WTC11 (cell line): Measurements from ENCODE around the gene TINAG. TPM values are rescaled to one million over a fixed set of nuclear protein-coding genes. Genes with fewer than 3 reads are reported as not detected.
"Not testable (repeated sequence)": the region's sequence is repeated elsewhere in the genome, so short reads cannot be mapped to it uniquely, and the experiment has no call there.

Source experiments
- ATAC-seq: fragments of 200-7000 bp; cut with Tn5 transposase; 2 replicates; pipeline ENCODE4 v1.10.0; 2021; ENCODE audit warnings: mild to moderate bottlenecking, moderate library complexity
- CTCF ChIA-PET: fragments of 300-600 bp; sonication (Branson Sonifier 250); formaldehyde crosslinking; loops from one replicate; lab custom pipeline; 2021; ENCODE audit warnings: antibody characterized with exemption; lab: Charles Lee
- POLR2A ChIA-PET: fragments of 350-600 bp; sonication (Branson Sonifier 250); formaldehyde crosslinking; loops from one replicate; lab custom pipeline; 2021; ENCODE audit warnings: antibody characterized with exemption; lab: Charles Lee
- DNase-seq: peaks from one replicate; pipeline ENCODE4 v3.0.0; 2021; ENCODE audit warnings: low spot score
- H3K27ac Mint-ChIP-seq: 2 replicates; pipeline ENCODE4 v1.8.0; 2021; ENCODE audit warnings: mixed read lengths
- H3K27me3 Mint-ChIP-seq: 2 replicates; pipeline ENCODE4 v1.8.0; 2021; ENCODE audit warnings: low read depth, mild to moderate bottlenecking, moderate library complexity, mixed read lengths
- H3K36me3 Mint-ChIP-seq: 2 replicates; pipeline ENCODE4 v1.8.0; 2021; ENCODE audit warnings: mixed read lengths
- H3K4me1 Mint-ChIP-seq: 2 replicates; pipeline ENCODE4 v1.8.0; 2022; ENCODE audit warnings: mixed read lengths
- H3K4me3 Mint-ChIP-seq: 2 replicates; pipeline ENCODE4 v1.8.0; 2021; ENCODE audit warnings: mild to moderate bottlenecking, moderate library complexity, mixed read lengths
- H3K9me3 Mint-ChIP-seq: 2 replicates; pipeline ENCODE4 v1.8.0; 2021; ENCODE audit warnings: mixed read lengths
- AFF4 ChIP-seq: sonication (generic); formaldehyde crosslinking; IDR thresholded peaks from 2 replicates; pipeline ENCODE4 v1.8.1; 2023; ENCODE audit warnings: mild to moderate bottlenecking, missing genetic modification reagents, borderline replicate concordance
- ARID4B ChIP-seq: sonication (generic); formaldehyde crosslinking; IDR thresholded peaks from 2 replicates; pipeline ENCODE4 v1.8.0; 2023; ENCODE audit warnings: missing genetic modification reagents, mild to moderate bottlenecking, borderline replicate concordance
- ATF2 ChIP-seq: sonication (generic); formaldehyde crosslinking; IDR thresholded peaks from 2 replicates; pipeline ENCODE4 v1.8.1; 2022; ENCODE audit warnings: low read depth, missing genetic modification reagents, borderline replicate concordance
- ATF3 ChIP-seq: sonication (generic); formaldehyde crosslinking; conservative IDR thresholded peaks from 2 replicates; pipeline ENCODE4 v1.8.1; 2022; ENCODE audit warnings: mild to moderate bottlenecking, missing genetic modification reagents
- CBFB ChIP-seq: sonication (generic); formaldehyde crosslinking; IDR thresholded peaks from 2 replicates; pipeline ENCODE4 v1.8.1; 2022; ENCODE audit warnings: mild to moderate bottlenecking, low read depth, missing genetic modification reagents
- CREM ChIP-seq: sonication (generic); formaldehyde crosslinking; IDR thresholded peaks from 2 replicates; pipeline ENCODE4 v1.8.1; 2022; ENCODE audit warnings: mild to moderate bottlenecking, missing genetic modification reagents, moderate library complexity
- ELF4 ChIP-seq: sonication (generic); formaldehyde crosslinking; IDR thresholded peaks from 2 replicates; pipeline ENCODE4 v1.8.1; 2022; ENCODE audit warnings: low read depth, mild to moderate bottlenecking, moderate library complexity, missing genetic modification reagents
- GTF2I ChIP-seq: fragments of 250-450 bp; sonication (Bioruptor Pico); conservative IDR thresholded peaks from 2 replicates; pipeline ENCODE4 v1.4.0; 2021; ENCODE audit warnings: mild to moderate bottlenecking
- IRF1 ChIP-seq: sonication (generic); formaldehyde crosslinking; IDR thresholded peaks from 2 replicates; pipeline ENCODE4 v1.8.0; 2023; ENCODE audit warnings: missing genetic modification reagents
- MYBL2 ChIP-seq: sonication (generic); formaldehyde crosslinking; IDR thresholded peaks from 2 replicates; pipeline ENCODE4 v1.8.1; 2023; ENCODE audit warnings: mild to moderate bottlenecking, moderate library complexity, missing genetic modification reagents
- NR3C1 ChIP-seq: sonication (generic); formaldehyde crosslinking; conservative IDR thresholded peaks from 2 replicates; pipeline ENCODE4 v1.8.1; 2023; ENCODE audit warnings: low read depth, mild to moderate bottlenecking, missing genetic modification reagents
- SMAD4 ChIP-seq: sonication (generic); formaldehyde crosslinking; IDR thresholded peaks from 2 replicates; pipeline ENCODE4 v1.8.0; 2022; ENCODE audit warnings: mild to moderate bottlenecking, missing genetic modification reagents
- SOX15 ChIP-seq: fragments of 250-450 bp; sonication (Bioruptor Pico); IDR thresholded peaks from 2 replicates; pipeline ENCODE4 v1.9.0; 2021; ENCODE audit warnings: mild to moderate bottlenecking
- TEAD1 ChIP-seq: sonication (generic); formaldehyde crosslinking; IDR thresholded peaks from 2 replicates; pipeline ENCODE4 v1.8.0; 2022; ENCODE audit warnings: mild to moderate bottlenecking, missing genetic modification reagents
- ZBTB21 ChIP-seq: sonication (generic); formaldehyde crosslinking; IDR thresholded peaks from 2 replicates; pipeline ENCODE4 v1.8.1; 2023; ENCODE audit warnings: mild to moderate bottlenecking, missing genetic modification reagents, borderline replicate concordance
- ZMAT4 ChIP-seq: fragments of 250-450 bp; sonication (Bioruptor Pico); IDR thresholded peaks from 2 replicates; pipeline ENCODE4 v1.9.0; 2021; ENCODE audit warnings: mild to moderate bottlenecking
- ZNF121 ChIP-seq: sonication (generic); formaldehyde crosslinking; IDR thresholded peaks from 2 replicates; pipeline ENCODE4 v1.8.0; 2023; ENCODE audit warnings: missing genetic modification reagents
- ZNF219 ChIP-seq: sonication (generic); formaldehyde crosslinking; IDR thresholded peaks from 2 replicates; pipeline ENCODE4 v1.8.0; 2023; ENCODE audit warnings: missing genetic modification reagents, mild to moderate bottlenecking, borderline replicate concordance
- total RNA-seq: library from RNA; stranded (reverse); gene quantifications from 3 replicates; pipeline ENCODE4 v1.2.3, GENCODE V29; 2021

Gene TINAG
- total RNA-seq, 1 experiment from 2014 or later, result not detected

- DNase-seq, result no peak
- no peaks in the 10 kb centered on the region for H3K27me3 Mint-ChIP-seq
- no peak overlapping the region for H3K27ac Mint-ChIP-seq
- no peak overlapping the region for H3K4me3 Mint-ChIP-seq
- H3K36me3 Mint-ChIP-seq, result peaks cover 3% of the 10 kb centered on the region; the same call in 1 of the 2 replicates
- H3K4me1 Mint-ChIP-seq, result no peaks in the 10 kb centered on the region
- CTCF ChIA-PET, result no interaction called here
- H3K9me3 Mint-ChIP-seq, result peaks cover 28% of the 10 kb centered on the region
- no peak for TF ChIP-seq MYBL2 (CRISPR knock-in tag)
- no peak for TF ChIP-seq TEAD1
- TF ChIP-seq CREM (CRISPR knock-in tag), result no peak
- no peak for TF ChIP-seq ELF4 (CRISPR knock-in tag)
- TF ChIP-seq NR3C1 (CRISPR knock-in tag), result no peak
- TF ChIP-seq ZMAT4 (CRISPR knock-in tag), result no peak
- TF ChIP-seq ATF2 (CRISPR knock-in tag), result no peak
- TF ChIP-seq IRF1 (CRISPR knock-in tag), result no peak
- TF ChIP-seq ARID4B (CRISPR knock-in tag), result no peak
- TF ChIP-seq AFF4 (CRISPR knock-in tag), result no peak
- POLR2A ChIA-PET, result no interaction called here
- ATAC-seq, result no peak
Observed at GRCh38 chr6:54327631-54328030, 19.4 kb downstream of the TINAG start.

- H3K27ac Mint-ChIP-seq, H3K27me3 Mint-ChIP-seq, POLR2A ChIA-PET, ATAC-seq, H3K4me3 Mint-ChIP-seq, H3K36me3 Mint-ChIP-seq, CTCF ChIA-PET, DNase-seq: not testable (repeated sequence)
- Mint-ChIP-seq H3K9me3 (peaks cover 32% of the 10 kb centered on the region), H3K4me1 (peaks cover 21% of the 10 kb centered on the region)
Observed at GRCh38 chr6:54331571-54331970, 23.3 kb downstream of the TINAG start.

GRCh38 chr6:54335871-54336270 lies 27.6 kb downstream of the TINAG start:
- no peaks in the 10 kb centered on the region for H3K27me3 Mint-ChIP-seq

More at GRCh38 chr6:54335871-54336270, 27.6 kb downstream of the TINAG start:
- CTCF ChIA-PET, result no interaction called here
- H3K36me3 Mint-ChIP-seq, result peaks cover 3% of the 10 kb centered on the region; the same call in 1 of the 2 replicates
- H3K27ac Mint-ChIP-seq, result peak overlapping the region; percentile 18; the same call in 1 of the 2 replicates
- no peak overlapping the region for H3K4me3 Mint-ChIP-seq
- peaks cover 21% of the 10 kb centered on the region for H3K4me1 Mint-ChIP-seq
- TF ChIP-seq SOX15 (CRISPR knock-in tag) (no peak), ATF3 (CRISPR knock-in tag) (no peak), ELF4 (CRISPR knock-in tag) (no peak), ZNF121 (CRISPR knock-in tag) (no peak), ZBTB21 (no peak), SMAD4 (CRISPR knock-in tag) (no peak), GTF2I (no peak), CBFB (CRISPR knock-in tag) (no peak), ZNF219 (CRISPR knock-in tag) (no peak)
- DNase-seq (no peak), ATAC-seq (0 out of 2 replicates have a peak, but pooled peaks have one; percentile 32)
- peaks cover 19% of the 10 kb centered on the region for H3K9me3 Mint-ChIP-seq
- POLR2A ChIA-PET, result no interaction called here
